GM21381 (cell line): ENCODE measurements around the gene PPP1R3F.

Source experiments
- ATAC-seq: cut with Tn5 transposase; IDR thresholded peaks from one replicate; pipeline ENCODE4 v1.9.1; 2021; ENCODE audit warnings: mild to moderate bottlenecking, moderate library complexity; ENCODE audit not compliant: unreplicated experiment

PPP1R3F gene, protein sequence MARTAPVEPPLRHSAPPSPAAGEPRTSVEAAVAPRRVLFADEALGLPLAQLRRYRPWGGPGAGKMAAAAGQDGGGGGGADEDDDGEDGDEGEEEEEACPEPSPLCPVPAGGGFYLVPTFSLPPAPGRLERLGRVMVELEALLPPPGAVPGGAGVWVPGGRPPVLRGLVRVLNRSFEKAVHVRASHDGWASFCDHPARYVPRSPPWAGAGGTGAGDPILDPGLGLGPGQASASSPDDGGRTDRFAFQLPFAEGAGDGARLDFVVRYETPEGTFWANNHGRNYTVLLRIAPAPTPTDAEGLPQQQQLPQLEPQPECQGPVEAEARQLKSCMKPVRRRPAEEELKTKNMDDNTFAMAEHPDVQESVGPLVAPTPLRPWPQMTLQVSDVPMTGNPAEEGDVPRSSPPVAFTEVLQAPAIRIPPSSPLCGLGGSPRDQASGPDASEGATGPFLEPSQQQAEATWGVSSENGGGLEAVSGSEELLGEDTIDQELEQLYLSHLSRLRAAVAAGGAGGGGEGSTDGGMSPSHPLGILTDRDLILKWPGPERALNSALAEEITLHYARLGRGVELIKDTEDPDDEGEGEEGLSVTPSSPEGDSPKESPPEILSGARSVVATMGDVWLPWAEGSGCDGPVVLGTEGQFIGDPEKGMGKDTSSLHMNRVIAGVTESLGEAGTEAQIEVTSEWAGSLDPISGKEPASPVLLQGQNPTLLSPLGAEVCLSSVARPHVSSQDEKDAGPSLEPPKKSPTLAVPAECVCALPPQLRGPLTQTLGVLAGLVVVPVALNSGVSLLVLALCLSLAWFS

DNA sequence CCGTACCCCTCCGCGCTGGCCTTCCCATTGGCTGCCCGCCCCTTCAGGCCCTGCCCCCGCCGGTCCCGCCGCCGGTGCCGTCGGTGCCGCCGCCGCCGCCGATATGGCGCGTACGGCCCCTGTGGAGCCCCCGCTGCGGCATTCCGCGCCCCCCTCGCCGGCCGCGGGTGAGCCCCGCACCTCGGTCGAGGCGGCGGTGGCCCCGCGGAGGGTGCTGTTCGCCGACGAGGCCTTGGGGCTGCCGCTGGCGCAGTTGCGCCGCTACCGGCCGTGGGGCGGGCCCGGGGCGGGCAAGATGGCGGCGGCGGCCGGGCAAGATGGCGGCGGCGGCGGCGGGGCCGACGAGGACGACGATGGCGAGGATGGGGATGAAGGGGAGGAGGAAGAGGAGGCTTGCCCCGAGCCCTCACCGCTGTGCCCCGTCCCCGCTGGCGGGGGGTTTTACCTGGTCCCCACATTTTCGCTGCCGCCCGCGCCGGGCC is at the start of gene PPP1R3F:
TSS of gene PPP1R3F (plus strand) at position 27 of the 482 bp plus-strand sequence. CDS start at position 104, 77 bp downstream.
- ATAC-seq, result peak; percentile 27

DNA sequence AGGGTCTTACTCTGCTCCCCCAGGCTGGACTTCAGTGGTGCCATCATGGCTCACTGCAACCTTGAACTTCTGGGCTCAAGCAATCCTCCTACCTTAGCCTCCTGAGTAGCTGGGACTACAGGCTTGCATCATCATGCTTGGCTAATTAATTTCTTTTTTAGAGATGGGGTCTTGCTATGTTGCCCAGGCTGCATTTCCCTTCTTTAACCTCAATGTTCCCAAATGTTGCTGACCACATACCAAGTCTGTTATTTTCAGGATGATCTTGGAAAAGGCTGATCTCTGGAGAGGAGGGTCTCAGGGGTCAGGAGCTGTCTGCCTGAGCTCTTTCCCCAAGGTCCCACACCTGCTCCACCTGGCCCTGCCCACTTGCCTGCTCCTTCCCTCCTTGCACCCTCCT is 49.5 kb upstream of the PPP1R3F start:
- no peak for ATAC-seq

DNA sequence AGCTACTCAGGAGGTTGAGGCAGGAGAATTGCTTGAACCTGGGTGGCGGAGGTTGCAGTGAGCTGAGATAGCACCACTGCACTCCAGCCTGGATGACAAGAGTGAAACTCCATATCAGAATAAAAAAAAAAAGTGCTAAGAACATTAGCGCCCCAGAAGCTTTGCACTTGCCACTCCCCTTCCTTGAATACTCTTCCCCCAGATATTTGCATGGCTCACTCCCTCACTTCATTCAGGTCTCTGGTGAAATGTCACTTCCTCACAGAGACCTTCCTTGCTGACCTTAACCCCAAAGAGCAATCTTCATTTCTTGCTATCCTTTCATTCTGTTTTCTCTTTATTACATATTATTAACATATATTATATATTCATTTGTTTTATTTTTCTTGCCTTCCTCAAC is 47.7 kb upstream of the PPP1R3F start:
- no peak for ATAC-seq

DNA sequence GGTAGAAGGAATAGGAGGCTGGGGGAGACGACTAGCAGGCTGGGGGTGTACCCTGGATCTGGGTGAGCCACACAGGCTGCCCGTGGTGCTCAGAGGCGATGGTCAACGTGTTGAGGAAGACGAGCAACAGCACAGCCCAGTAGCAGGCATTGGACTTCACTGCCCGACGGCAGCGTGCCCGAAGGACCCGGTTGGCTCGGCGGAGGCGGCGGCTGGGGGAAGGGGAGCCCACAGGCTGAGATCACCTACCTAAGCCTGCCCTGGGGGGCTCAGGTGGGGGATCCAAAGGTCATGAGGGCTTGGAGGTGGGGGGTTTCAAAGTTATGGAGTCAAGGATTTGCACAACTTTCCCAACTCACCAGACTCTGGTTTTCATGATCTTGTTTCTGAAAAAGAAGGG is 43.7 kb upstream of the PPP1R3F start:
- no peak for ATAC-seq

DNA sequence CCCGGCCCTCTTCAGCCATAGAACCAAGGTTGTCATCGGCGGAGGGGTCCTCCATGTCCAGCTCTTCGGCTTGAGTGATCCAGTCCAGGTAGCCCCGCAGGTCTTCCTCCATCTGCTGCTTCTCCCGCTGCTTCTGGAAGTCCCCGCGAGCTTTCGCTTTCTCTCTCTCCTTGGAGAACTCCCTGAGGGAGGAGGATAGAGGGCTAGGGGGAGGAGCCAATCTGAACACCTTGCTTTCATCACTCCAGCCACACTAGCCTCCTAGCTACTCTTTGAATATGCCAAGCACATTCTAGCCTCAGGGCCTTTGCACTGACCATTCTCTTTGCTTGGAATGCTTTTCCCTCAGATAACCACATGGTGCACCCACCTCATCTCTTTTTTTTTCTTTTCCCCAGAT is 42.6 kb upstream of the PPP1R3F start:
- no peak for ATAC-seq

DNA sequence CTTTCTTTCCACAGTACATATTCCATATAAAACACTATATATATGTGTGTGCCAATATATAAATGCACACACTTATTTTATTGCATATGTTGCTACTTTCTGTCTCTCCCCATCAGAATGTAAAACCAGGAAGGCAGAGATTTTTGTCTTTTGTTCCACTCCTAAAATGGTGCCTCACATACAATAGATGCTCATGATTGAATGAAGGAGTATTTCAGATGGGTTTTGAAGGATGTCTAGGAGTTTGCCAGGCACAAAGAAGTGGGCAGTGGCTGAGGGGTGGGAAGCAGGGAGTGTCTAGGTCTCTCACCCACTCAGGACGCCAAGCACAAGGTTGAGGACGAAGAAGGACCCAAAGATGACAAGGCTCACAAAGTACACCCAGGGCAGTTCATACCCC is 41.9 kb upstream of the PPP1R3F start:
- no peak for ATAC-seq

DNA sequence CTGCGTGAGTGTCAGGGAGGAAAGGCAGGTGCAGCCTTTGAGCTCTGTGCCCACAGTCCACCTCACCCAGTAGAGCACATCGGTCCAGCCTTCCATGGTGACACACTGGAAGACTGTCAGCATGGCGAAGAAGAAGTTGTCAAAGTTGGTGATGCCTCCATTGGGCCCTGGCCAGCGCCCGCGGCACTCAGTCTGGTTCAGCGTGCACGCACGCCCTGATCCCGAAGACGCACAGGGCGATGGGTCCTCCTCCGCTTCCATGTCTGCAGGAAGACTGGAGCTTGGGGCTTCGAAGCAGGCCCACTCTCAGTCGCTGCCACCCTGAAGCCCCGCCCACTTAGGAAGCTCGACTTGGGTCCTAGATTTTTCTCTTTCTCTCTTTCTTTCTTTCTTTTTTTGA is 41.4 kb upstream of the PPP1R3F start:
- ATAC-seq, result no peak

DNA sequence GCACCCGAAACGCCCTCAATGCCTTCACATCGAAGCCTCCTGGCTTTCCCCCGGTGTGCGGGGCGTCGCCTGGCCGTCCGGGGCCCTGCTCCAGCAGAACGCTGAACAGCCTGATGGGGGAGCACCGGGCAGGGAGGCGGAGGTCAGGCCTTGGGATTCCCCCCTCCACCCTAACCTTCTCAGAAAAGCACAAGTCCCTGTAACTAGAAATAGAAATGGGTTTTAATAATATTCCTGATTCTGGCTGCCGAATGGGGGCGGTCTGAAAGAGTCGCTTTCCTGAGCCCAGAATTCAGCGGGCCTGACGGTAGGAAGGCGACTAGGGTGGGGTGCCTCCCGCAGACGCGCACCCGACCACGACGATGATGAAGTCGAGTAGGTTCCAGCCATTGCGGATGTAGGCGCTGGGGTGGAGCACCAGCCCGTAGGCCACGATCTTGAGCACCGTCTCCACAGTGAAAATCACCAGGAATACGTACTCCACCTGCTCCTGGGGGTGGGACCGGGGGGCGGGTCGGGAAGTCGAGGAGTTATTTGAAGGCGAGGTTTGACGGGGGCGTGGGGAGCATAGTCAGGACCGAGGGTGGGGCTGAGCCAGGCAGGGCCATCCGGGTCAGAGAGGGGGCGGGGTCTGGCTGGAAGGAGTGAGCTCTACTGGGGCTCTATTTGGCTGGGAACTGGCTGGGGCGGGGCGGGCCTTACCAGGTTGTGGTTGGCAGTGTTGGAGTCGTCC is 38.9 kb upstream of the PPP1R3F start:
- ATAC-seq, result peak; percentile 67

DNA sequence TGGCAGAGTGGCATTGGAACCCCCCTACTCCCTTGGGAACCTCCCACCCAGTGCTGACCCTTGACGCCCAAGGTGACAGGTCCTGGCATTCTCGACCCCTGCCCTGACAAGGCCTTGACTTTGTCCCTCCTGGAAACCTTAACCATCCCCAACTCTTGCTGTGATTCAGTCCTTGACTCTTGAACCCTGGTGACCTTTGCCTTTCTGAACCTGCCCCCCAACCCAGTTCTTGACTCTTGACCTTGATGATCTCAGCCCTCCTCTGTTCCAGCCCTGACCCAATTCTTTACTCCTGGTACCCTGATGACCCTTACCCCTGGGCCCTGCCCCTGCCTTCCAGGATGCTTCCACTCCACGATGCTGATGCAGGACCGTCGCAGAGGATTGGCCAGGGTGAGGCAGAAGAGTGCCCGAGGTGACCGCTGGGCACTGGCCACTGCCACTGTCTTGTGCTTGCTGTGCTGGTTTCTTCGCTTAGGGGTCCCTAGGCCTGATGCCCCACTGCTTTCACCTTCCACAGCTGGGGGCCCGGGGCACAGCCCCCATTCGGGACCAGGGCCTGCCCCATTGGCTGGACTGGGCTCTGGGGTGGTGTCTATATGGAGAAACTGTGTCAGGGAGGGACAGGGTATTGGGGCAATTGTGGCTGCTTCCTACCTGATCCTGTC is 38.1 kb upstream of the PPP1R3F start:
- ATAC-seq, result no peak

DNA sequence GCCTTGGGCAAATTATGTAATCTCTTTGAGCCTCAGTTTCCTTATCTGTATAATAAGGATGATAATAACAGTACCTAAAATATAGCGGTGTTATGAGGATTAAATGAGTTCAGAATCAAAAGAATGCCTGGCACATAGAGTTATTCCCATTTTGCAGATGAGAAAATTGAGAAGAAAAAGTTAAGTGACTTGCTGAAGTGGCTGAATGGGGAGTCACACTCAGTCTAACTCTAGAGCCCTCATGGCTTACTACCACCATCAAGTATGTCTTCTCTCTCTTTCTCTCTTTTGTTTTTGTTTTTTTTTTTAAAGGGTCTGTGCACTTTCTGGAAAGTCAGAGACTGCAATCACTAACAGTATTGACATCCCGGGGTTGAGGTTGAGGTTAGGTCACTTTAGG is 37.1 kb upstream of the PPP1R3F start:
- no peak for ATAC-seq

DNA sequence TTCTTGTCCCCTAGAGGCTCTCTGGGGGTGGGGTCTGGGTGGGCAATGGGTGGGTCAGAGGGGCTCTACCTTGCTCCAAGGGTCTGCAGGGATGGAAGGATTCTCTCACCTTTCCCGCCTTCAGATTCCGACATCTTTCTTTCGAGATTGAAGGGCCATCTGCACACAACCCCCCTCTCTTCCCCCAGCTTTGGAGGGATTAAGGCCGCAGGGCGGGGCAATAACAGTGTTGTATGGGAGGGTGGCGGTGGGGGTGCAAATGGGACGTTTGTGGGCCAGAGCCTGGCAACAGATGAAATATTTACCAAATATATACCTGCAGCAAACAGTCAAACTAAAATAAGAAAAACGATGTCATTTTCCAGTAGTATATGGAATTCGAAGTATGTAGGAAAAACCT is 36.4 kb upstream of the PPP1R3F start, which contains the start of gene CACNA1F:
TSS of gene CACNA1F (minus strand) at position 165 of the 400 bp plus-strand sequence. CDS start at position 134, 31 bp downstream.
- ATAC-seq, result no peak

DNA sequence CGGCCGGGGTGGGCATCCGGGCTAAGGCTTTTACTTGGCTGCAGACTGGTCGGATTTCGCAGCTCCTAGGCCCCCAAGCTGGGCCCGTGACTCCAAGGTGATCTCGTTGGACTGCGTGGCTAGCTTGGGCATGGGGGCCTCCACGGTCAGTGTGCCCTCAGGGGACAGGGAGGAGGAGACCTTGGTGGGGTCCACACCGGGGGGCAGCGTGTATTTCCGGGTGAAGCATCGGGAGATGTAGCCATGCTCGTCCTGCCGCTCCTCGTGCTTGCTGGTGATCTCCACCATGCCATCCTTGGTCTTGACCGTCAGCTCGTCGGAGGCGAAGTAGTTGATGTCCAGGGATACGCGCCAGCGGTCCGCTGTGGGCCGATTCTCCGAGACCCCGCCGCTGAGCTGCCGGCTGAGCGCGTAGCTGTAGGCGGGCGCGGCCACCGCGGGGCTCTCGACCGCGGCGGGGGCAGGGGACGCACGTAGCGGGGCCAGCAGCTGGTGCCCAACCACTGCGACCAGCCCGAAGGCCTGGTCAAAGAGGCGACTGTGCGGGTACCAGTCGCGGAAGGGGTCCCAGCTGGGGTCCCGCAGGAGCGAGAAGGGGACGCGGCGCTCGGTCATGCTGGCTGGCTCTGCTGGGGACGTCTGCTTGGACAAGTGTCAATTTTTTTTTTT is 35.6 kb upstream of the PPP1R3F start:
- no peak for ATAC-seq

DNA sequence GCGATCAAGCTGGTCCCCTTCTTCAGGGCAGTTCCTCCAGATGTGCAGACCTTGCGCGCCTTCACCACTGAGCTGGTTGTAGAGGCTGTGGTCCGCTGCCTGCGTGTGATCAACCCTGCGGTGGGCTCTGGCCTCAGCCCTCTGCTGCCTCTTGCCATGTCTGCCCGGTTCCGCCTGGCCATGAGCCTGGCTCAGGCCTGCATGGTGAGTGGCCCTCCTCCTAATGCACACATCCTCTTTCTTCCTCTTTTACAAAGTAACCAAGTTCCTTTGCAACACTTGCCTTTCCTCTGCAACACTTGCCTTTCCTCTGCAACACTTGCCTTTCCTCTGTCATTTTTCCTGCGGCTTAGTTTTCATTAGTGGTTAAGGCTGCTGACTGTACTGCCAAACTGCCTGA is 32.5 kb upstream of the PPP1R3F start:
- no peak for ATAC-seq

DNA sequence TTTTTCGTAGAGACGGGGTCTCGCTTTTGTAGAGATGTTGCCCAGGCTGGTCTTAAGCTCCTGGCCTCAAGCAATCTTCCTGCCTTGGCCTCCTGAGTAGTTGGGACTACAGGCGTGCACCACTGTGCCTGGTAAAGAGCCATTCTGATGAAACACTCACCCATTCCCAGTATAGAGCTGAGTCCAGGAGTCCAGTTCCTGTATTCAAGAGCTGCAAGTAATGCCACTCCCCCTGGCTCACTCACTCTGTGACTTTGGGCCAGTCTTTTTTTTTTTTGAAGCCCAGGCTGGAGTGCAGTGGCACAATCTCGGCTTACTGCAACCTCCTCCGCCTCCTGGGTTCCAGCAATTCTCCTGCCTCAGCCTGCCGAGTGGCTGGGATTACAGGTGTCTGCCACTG is 30.9 kb upstream of the PPP1R3F start:
- no peak for ATAC-seq

DNA sequence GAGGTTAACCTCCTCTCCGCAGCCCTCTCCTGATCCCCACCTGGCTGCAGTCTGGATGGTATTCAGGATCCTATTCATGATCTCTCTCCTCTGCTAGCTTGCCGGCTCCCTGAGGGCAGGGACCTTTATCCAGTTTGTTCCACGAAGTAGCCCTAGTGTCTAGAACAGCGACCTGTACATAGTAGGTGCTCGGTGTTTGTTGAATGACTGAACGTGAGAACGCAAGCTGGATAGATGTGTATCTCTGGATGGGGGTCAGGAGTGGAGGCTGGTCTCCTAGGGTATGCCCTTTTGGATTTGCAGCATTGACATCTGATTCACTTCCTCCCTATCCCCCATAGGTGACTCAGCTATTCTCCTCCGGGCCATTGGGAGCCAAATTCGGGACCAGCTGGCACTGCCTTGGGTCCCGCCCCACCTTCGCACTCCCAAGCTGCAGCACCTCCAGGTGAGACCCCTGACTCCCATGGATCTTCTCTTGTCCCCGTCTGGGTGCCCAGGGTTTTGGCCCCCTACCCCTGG is 27.0 kb upstream of the PPP1R3F start:
- ATAC-seq, result no peak

DNA sequence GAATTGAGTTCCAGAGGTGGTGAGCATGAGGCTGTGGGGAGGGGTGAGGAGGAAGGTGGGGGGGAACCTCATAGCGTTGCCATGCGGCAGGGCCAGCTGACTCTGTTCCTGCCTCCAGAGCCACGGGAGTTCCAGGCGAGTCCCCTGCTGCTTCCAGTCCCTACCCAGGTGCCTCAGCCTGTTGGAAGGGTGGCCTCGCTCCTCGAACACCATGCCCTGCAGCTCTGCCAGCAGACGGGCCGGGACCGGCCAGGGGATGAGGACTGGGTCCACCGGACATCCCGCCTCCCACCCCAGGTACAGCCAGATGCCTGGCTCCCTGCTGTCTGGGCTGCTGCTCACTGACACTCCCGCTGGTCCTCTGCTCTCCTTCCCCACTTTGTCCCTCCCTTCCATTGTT is 26.4 kb upstream of the PPP1R3F start:
- ATAC-seq, result no peak

DNA sequence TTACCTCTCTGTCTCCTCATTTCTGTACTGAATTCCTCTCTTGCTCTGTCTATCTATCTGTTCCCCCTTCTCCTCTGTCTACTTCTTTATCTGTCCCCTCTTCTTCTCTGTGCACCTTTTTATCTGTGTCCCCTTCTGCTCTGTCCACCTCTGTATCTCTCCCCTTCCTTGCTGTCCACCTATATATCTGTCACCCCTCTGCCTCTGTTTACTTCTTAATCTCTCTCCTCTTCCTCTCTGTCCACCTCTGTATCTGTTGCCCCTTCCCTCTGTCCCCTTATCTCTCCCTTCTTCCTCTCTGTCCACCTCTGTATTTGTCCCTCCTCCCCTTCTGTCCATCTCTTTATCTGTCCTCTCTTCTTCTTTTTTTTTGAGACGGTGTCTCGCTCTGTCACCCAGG is 25.4 kb upstream of the PPP1R3F start:
- ATAC-seq, result no peak

DNA sequence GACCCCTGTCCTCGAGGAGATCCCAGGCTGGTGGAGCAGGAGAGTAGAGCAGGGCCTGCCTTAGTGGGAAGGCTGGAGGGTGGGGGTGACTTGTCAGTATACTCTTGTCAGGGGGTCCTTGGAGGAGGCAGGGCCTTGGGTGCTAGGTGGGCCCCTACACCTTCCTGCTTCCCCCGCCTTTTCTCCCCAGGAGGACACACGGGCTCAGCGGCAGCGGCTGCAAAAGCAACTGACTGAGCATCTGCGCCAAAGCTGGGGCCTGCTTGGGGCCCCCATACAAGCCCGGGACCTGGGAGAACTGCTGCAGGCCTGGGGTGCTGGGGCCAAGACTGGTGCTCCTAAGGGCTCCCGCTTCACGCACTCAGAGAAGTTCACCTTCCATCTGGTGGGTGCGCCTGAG is 23.1 kb upstream of the PPP1R3F start:
- ATAC-seq, result no peak

DNA sequence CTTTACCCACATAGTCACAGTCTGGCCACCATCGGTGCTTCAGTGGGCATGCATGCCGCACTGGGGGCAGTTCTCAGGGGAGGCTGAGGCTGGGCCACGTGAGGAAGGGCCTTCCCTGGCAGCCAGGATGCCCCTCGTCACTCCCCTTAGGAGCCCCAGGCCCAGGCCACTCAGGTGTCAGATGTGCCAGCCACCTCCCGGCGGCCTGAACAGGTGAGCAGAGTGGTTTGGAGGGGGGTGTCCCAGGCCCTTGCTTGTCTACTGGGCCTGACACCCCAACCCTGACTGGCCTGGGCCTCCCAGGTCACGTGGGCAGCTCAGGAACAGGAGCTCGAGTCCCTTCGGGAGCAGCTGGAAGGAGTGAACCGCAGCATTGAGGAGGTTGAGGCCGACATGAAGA is 22.2 kb upstream of the PPP1R3F start:
- ATAC-seq, result no peak
